ENCODE results near the gene PRKG2.

- TF ChIP-seq CTCF (conservative IDR thresholded peaks at IDR 0.05; ENCODE audit: low read length) (no peak), EZH2phosphoT487 (IDR thresholded peaks at IDR 0.05; ENCODE audit: borderline replicate concordance) (no peak)
Observed at GRCh38 chr4:81162752-81163458, 52.1 kb downstream of the PRKG2 start.

Measured in Loucy (cell line).